Panc1 (cell line): ENCODE data around the gene LRCH1.

Source experiments
- CTCF ChIP-seq: fragments of 450-650 bp; IDR thresholded peaks from 2 replicates; pipeline ENCODE4 v1.5.1; 2017; ENCODE audit warnings: mild to moderate bottlenecking
- POLR2AphosphoS5 ChIP-seq: IDR thresholded peaks from 2 replicates; pipeline ENCODE4 v1.6.1; 2012; ENCODE audit warnings: mild to moderate bottlenecking, low read depth, low read length, moderate library complexity
- REST ChIP-seq, 2 experiments: IDR thresholded peaks; 2 replicates each; pipeline ENCODE4 v1.6.1; 2011 to 2012; ENCODE audit warnings: low read depth in 2 of 2, control low read depth in 1 of 2, low read length in 1 of 2, mild to moderate bottlenecking in 1 of 2, moderate library complexity in 1 of 2; ENCODE audit not compliant: insufficient read depth in 1 of 2
- TCF7L2 ChIP-seq: IDR thresholded peaks from 2 replicates; pipeline ENCODE4 v1.6.1; 2011; ENCODE audit warnings: mild to moderate bottlenecking, low read depth, low read length, inconsistent platforms

GRCh38 chr13:46663206-46664037, 110.5 kb downstream of the LRCH1 start:
- TF ChIP-seq CTCF: no peak
- TF ChIP-seq REST (IDR thresholded peaks at IDR 0.05; ENCODE audit: insufficient read depth in 1 of 2, low read depth in 2 of 2, low read length in 1 of 2): no peak
- no peak for TF ChIP-seq POLR2AphosphoS5
- no peak for TF ChIP-seq TCF7L2
